ENCODE measurements around the gene MARCO. TPM values are rescaled to one million over a fixed set of nuclear protein-coding genes. Genes with fewer than 3 reads are reported as not detected.

MARCO gene, protein sequence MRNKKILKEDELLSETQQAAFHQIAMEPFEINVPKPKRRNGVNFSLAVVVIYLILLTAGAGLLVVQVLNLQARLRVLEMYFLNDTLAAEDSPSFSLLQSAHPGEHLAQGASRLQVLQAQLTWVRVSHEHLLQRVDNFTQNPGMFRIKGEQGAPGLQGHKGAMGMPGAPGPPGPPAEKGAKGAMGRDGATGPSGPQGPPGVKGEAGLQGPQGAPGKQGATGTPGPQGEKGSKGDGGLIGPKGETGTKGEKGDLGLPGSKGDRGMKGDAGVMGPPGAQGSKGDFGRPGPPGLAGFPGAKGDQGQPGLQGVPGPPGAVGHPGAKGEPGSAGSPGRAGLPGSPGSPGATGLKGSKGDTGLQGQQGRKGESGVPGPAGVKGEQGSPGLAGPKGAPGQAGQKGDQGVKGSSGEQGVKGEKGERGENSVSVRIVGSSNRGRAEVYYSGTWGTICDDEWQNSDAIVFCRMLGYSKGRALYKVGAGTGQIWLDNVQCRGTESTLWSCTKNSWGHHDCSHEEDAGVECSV
- total RNA-seq: 100 to 1,000 TPM in 1 of 2 donors, 10 to 100 TPM in 1; 20.3 to 213 TPM
- polyA plus RNA-seq: 100 to 1,000 TPM; 114 to 833 TPM
- long read RNA-seq, donor 1: 0 reads
- long read RNA-seq, donor 2: 0 reads
- long read RNA-seq, donor 3: 0 reads
- long read RNA-seq, donor 4: 0 reads
- long read RNA-seq, donor 5: 0 reads

DNA sequence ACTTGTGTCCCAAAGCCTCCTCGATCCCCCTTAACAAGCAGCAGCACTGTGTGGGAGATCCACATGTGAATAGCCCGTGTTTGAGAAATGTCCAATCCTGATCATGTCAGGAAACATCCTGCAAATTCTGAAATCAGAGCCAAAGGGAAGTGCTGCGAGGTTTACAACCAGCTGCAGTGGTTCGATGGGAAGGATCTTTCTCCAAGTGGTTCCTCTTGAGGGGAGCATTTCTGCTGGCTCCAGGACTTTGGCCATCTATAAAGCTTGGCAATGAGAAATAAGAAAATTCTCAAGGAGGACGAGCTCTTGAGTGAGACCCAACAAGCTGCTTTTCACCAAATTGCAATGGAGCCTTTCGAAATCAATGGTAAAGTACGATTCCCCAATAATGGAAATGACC lies at the start of gene MARCO:
TSS of gene MARCO (plus strand) at position 164 of the 400 bp plus-strand sequence. CDS start at position 271, 107 bp downstream.
- peaks cover 0 to 3% (median 0%) of the 10 kb centered on the region in 3 donors for H3K27me3 ChIP-seq (ENCODE audit: control insufficient read depth in 3 of 3, insufficient read depth in 3 of 3, low read length in 2 of 3)
- H3K27ac ChIP-seq (ENCODE audit: low read depth in 1 of 2, low read length in 1 of 2): no peak within 1 kb of the TSS
- no peaks in the 10 kb centered on the region for H3K9me3 ChIP-seq (ENCODE audit: control insufficient read depth in 4 of 4, insufficient read depth in 3 of 4, low read length in 3 of 4)
- no peak within 1 kb of the TSS for H3K4me3 ChIP-seq
- WGBS, 2 donors: 49 to 68% methylated on average over 7 of the region's 7 CpGs
- no peak within 1 kb of the TSS for H3K9ac ChIP-seq (ENCODE audit: insufficient read depth in 1 of 2, low read length in 2 of 2)
- TF ChIP-seq, protein P1, sequence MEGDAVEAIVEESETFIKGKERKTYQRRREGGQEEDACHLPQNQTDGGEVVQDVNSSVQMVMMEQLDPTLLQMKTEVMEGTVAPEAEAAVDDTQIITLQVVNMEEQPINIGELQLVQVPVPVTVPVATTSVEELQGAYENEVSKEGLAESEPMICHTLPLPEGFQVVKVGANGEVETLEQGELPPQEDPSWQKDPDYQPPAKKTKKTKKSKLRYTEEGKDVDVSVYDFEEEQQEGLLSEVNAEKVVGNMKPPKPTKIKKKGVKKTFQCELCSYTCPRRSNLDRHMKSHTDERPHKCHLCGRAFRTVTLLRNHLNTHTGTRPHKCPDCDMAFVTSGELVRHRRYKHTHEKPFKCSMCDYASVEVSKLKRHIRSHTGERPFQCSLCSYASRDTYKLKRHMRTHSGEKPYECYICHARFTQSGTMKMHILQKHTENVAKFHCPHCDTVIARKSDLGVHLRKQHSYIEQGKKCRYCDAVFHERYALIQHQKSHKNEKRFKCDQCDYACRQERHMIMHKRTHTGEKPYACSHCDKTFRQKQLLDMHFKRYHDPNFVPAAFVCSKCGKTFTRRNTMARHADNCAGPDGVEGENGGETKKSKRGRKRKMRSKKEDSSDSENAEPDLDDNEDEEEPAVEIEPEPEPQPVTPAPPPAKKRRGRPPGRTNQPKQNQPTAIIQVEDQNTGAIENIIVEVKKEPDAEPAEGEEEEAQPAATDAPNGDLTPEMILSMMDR (IDR thresholded peaks at IDR 0.05; ENCODE audit: control extremely low read depth, extremely low read depth): no peak
- ATAC-seq (ENCODE audit: insufficient read depth, low FRiP score) (no peak), DNase-seq (no peak)
- H3K4me1 ChIP-seq (ENCODE audit: control insufficient read depth in 5 of 5, insufficient read depth in 5 of 5, low read length in 5 of 5): no peaks in the 10 kb centered on the region
- H3K36me3 ChIP-seq (ENCODE audit: control insufficient read depth in 4 of 4, insufficient read depth in 4 of 4, low read length in 4 of 4): no peaks in the 10 kb centered on the region

DNA sequence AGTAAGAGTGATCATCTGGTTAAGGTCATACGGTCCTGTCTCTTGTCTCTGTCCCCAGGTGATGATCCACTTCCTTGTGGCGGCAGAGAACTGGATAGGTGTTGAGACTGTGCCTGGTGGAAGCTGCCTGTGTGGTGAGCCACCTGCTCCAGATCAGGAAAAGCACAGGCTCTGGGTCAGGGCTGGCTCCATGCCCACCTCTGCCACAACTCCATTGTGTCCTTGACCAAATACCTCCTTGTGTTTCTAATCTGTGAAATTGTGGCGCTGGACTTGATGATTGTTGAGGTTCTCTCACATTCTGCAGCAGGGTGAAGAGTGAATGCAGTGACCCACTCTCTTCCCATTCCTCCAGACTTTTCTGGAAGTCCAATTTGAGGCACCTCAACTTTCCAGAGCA lies 48.9 kb upstream of the MARCO start:
- DNase-seq (no peak), ATAC-seq (ENCODE audit: insufficient read depth, low FRiP score) (no peak)
- no peak overlapping the region for H3K9ac ChIP-seq (ENCODE audit: insufficient read depth in 1 of 2, low read length in 2 of 2)
- no peaks in the 10 kb centered on the region for H3K4me1 ChIP-seq (ENCODE audit: control insufficient read depth in 5 of 5, insufficient read depth in 5 of 5, low read length in 5 of 5)
- H3K36me3 ChIP-seq (ENCODE audit: control insufficient read depth in 4 of 4, insufficient read depth in 4 of 4, low read length in 4 of 4): no peaks in the 10 kb centered on the region
- H3K27me3 ChIP-seq (ENCODE audit: control insufficient read depth in 3 of 3, insufficient read depth in 3 of 3, low read length in 2 of 3): no peaks in the 10 kb centered on the region
- TF ChIP-seq, protein P1 (IDR thresholded peaks at IDR 0.05; ENCODE audit: control extremely low read depth, extremely low read depth): no peak
- 89 to 90% methylated on average over 3 of the region's 3 CpGs for WGBS, 2 donors
- H3K27ac ChIP-seq (ENCODE audit: low read depth in 1 of 2, low read length in 1 of 2): no peak overlapping the region
- no peak overlapping the region for H3K4me3 ChIP-seq
- H3K9me3 ChIP-seq (ENCODE audit: control insufficient read depth in 4 of 4, insufficient read depth in 3 of 4, low read length in 3 of 4): peaks cover 0 to 9% (median 6%) of the 10 kb centered on the region in 4 donors

DNA sequence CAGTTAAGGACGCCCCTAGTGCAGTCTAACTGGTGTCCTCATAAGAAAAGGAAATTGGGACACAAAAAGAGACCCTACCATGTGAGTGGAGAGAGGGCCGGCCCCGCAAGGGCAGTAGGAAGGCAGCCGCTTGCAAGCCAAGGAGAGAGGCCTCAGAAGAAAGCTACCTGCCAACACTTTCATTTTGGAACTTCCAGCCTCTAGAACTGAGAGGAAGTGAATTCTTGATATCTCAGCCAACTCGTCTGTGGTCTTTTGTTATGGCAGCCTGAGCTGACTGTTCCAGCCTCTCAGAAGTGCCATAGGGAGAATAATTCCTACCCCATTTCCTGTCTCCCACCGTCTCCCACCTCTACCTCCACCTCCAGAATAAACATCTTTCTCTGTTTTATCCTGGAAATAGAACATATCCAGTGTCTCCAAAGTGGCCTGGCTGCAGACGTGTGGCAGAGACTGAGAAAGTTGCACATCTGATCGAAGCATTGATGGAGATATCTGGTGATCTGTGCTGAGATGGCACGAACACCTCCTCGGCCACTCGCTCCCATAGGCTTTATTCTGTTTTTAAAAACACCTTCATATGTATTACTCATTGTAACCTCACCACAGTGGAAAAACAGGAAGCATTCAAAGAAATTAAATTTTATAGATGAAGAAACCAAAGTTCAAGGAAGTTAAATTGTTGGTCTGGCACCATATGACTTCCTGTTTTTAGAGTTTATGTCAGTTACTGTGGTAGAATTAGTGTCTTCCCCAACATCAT lies 39.5 kb upstream of the MARCO start:
- no peaks in the 10 kb centered on the region for H3K27me3 ChIP-seq (ENCODE audit: control insufficient read depth in 3 of 3, insufficient read depth in 3 of 3, low read length in 2 of 3)
- DNase-seq (no peak), ATAC-seq (ENCODE audit: insufficient read depth, low FRiP score) (peak; percentile 39)
- TF ChIP-seq, protein P1 (IDR thresholded peaks at IDR 0.05; ENCODE audit: control extremely low read depth, extremely low read depth): no peak
- H3K4me1 ChIP-seq (ENCODE audit: control insufficient read depth in 5 of 5, insufficient read depth in 5 of 5, low read length in 5 of 5): no peaks in the 10 kb centered on the region
- peaks cover 0 to 3% (median 0%) of the 10 kb centered on the region in 4 donors for H3K9me3 ChIP-seq (ENCODE audit: control insufficient read depth in 4 of 4, insufficient read depth in 3 of 4, low read length in 3 of 4)
- WGBS, 2 donors: 46 to 67% methylated on average over 11 of the region's 11 CpGs
- no peak overlapping the region for H3K4me3 ChIP-seq
- H3K9ac ChIP-seq (ENCODE audit: insufficient read depth in 1 of 2, low read length in 2 of 2): no peak overlapping the region
- H3K27ac ChIP-seq (ENCODE audit: low read depth in 1 of 2, low read length in 1 of 2): no peak overlapping the region
- no peaks in the 10 kb centered on the region for H3K36me3 ChIP-seq (ENCODE audit: control insufficient read depth in 4 of 4, insufficient read depth in 4 of 4, low read length in 4 of 4)

All from lung (tissue), 16 donors.